Large intestine (tissue), 3 donors: ENCODE results near the gene CEP170B. TPM values are rescaled to one million over a fixed set of nuclear protein-coding genes. Genes with fewer than 3 reads are reported as not detected.
"Not testable (repeated sequence)": the region's sequence is repeated elsewhere in the genome, so short reads cannot be mapped to it uniquely, and the experiment has no call there.

Experiments
- DNase-seq, 2 donors: peaks; one replicate each; pipeline versions ENCODE4 v3.0.0 to v3.0.0-alpha.2; 2013
- H3K27ac ChIP-seq: one replicate; pipeline ENCODE4 v1.5.1; 2013; ENCODE audit warnings: low read length
- H3K27me3 ChIP-seq: 2 replicates; pipeline ENCODE4 v1.6.1; 2013; ENCODE audit warnings: low read length; ENCODE audit not compliant: control insufficient read depth, insufficient read depth
- H3K36me3 ChIP-seq: 2 replicates; pipeline ENCODE4 v1.6.1; 2013; ENCODE audit warnings: low read length; ENCODE audit not compliant: control insufficient read depth, insufficient read depth
- H3K4me1 ChIP-seq: one replicate; pipeline ENCODE4 v1.6.1; 2013; ENCODE audit warnings: low read length; ENCODE audit not compliant: control insufficient read depth, insufficient read depth
- H3K4me3 ChIP-seq: one replicate; pipeline ENCODE4 v1.5.1; 2013; ENCODE audit warnings: low read length
- H3K9me3 ChIP-seq: one replicate; pipeline ENCODE4 v1.6.1; 2013; ENCODE audit warnings: mild to moderate bottlenecking, low read depth, low read length, moderate library complexity; ENCODE audit not compliant: control insufficient read depth
- WGBS: methylation state at CpG from one replicate; pipeline ENCODE4 v1.1.5; 2013; ENCODE audit warnings: low lambda C conversion rate; ENCODE audit not compliant: insufficient coverage; 5-methylcytosine and 5-hydroxymethylcytosine counted together
- polyA plus RNA-seq: library from polyadenylated mRNA; unstranded; fragments of 120-200 nt; gene quantifications from one replicate; pipeline ENCODE4 v1.2.1, GENCODE V29; 2013

CEP170B gene
- polyA plus RNA-seq, 1 donor, result 30.3 TPM

DNA sequence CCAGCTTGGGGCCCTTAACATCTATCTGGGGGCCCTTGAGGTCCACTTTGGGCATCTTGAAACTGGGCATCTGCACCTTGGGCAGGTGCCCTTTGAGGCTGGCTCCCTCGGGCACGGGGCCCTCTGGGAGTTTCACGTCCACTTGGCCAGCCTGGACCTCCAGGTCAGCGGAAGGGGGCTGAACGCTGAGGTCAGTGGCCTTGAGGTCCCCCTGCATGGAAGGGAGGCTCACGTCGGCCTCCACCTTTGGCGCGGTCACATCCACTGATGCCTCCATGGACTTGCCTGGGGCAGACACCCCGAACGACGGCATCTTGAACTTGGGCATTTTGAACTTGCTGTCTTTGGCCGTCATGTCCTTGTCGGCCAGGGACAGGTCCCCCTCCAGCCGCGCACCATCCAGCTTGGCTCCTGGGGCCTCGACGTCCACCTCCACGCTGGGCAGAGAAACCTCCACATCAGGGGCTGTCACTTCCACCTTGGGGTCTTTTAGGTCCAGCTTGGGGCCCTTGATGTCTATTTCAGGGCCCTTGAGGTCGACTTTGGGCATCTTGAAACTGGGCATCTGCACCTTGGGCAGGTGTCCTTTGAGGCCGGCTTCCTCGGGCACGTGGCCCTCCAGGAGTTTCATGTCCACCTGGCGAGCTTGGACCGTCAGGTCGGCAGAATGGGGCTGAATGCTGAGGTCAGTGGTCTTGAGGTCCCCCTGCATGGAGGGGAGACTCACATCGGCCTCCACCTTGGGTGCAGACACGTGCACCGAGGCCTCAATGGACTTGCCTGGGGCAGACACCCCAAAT lies 78.3 kb downstream of the CEP170B start:
- H3K4me3 ChIP-seq, H3K27ac ChIP-seq, H3K4me1 ChIP-seq, DNase-seq, H3K9me3 ChIP-seq, H3K36me3 ChIP-seq: not testable (repeated sequence)
- WGBS, result no CpG with 5 or more reads among the region's 29 CpGs
- peaks cover 22% of the 10 kb centered on the region for H3K27me3 ChIP-seq

DNA sequence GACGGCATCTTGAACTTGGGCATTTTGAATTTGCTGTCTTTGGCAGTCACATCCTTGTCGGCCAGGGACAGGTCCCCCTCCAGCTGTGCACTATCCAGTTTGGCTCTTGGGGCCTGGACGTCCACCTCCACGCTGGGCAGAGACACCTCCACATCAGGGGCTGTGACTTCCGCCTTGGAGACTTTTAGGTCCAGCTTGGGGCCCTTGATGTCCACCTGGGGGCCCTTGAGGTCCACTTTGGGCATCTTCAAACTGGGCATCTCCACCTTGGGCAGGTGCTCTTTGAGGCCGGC lies 78.9 kb downstream of the CEP170B start:
- not testable (repeated sequence) for H3K9me3 ChIP-seq, H3K36me3 ChIP-seq, H3K4me3 ChIP-seq, H3K4me1 ChIP-seq, DNase-seq, H3K27ac ChIP-seq
- no CpG with 5 or more reads among the region's 6 CpGs for WGBS
- H3K27me3 ChIP-seq, result peaks cover 17% of the 10 kb centered on the region

DNA sequence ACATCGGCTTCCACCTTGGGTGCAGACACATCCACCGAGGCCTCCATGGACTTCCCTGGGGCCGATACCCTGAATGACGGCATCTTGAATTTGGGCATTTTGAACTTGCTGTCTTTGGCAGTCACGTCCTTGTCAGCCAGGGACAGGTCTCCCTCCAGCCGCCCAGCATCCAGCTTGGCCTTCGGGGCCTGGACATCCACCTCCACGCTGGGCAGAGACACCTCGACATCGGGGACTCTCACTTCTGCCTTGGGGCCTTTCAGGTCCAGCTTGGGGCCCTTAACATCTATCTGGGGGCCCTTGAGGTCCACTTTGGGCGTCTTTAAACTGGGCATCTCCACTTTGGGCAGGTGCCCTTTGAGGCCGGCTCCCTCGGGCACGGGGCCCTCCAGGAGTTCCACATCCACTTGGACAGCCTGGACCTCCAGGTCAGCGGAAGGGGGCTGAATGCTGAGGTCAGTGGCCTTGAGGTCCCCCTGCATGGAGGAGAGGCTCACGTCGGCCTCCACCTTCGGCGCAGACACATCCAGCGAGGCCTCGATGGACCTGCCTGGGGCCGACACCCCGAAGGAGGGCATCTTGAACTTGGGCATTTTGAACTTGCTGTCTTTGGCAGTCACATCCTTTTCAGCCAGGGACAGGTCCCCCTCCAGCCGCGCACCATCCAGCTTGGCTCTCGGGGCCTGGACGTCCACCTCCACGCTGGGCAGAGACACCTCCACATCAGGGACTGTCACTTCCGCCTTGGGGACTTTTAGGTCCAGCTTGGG lies 79.6 kb downstream of the CEP170B start:
- DNase-seq, H3K4me3 ChIP-seq, H3K36me3 ChIP-seq, H3K9me3 ChIP-seq, H3K27ac ChIP-seq, H3K4me1 ChIP-seq: not testable (repeated sequence)
- H3K27me3 ChIP-seq, result peaks cover 10% of the 10 kb centered on the region
- WGBS, result no CpG with 5 or more reads among the region's 29 CpGs

DNA sequence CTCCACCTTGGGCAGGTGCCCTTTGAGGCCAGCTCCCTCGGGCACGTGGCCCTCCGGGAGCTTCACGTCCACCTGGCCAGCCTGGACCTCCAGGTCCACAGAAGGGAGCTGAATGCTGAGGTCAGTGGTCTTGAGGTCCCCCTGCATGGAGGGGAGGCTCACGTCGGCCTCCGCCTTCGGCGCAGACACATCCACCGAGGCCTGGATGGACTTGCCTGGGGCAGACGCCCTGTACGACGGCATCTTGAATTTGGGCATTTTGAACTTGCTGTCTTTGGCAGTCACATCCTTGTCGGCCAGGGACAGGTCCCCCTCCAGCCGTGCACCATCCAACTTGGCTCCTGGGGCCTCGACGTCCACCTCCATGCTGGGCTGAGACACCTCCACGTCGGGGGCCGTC lies 80.2 kb downstream of the CEP170B start:
- not testable (repeated sequence) for H3K4me1 ChIP-seq, DNase-seq, H3K27me3 ChIP-seq, H3K9me3 ChIP-seq, H3K4me3 ChIP-seq, H3K27ac ChIP-seq, H3K36me3 ChIP-seq
- WGBS, result no CpG with 5 or more reads among the region's 20 CpGs

Other genes starting within 250 kb of the CEP170B start
- gene INF2, start 175.7 kb upstream of the CEP170B start, polyA plus RNA-seq, result 64.2 TPM
- 6.3 TPM for gene ADSS1, start 141.0 kb upstream of the CEP170B start, polyA plus RNA-seq
- gene SIVA1, start 112.1 kb upstream of the CEP170B start, polyA plus RNA-seq, result 86.4 TPM
- gene AKT1, start 69.5 kb upstream of the CEP170B start, polyA plus RNA-seq, result 97.5 TPM
- 6.0 TPM for gene ZBTB42, start 64.2 kb upstream of the CEP170B start, polyA plus RNA-seq
- 11.1 TPM for gene PLD4, start 59.6 kb downstream of the CEP170B start, polyA plus RNA-seq
- 3.3 TPM for gene AHNAK2, start 113.1 kb downstream of the CEP170B start, polyA plus RNA-seq
- gene CLBA1, start 120.5 kb downstream of the CEP170B start, polyA plus RNA-seq, result 7.0 TPM
- 12.4 TPM for gene CDCA4, start 155.8 kb downstream of the CEP170B start, polyA plus RNA-seq
- 1.5 TPM for gene GPR132, start 200.2 kb downstream of the CEP170B start, polyA plus RNA-seq